Muscle of arm (tissue), 14 donors: Measurements from ENCODE around the gene CD81. TPM values are rescaled to one million over a fixed set of nuclear protein-coding genes. Genes with fewer than 3 reads are reported as not detected.
"Not testable (repeated sequence)": the region's sequence is repeated elsewhere in the genome, so short reads cannot be mapped to it uniquely, and the experiment has no call there.

ENCODE experiments used
- DNase-seq: peaks from one replicate; pipeline ENCODE4 v3.0.0-alpha.2; 2013
- long read RNA-seq, 11 donors: transcript quantifications; one replicate each; lab custom pipeline, GENCODE V29; 2026
- polyA plus RNA-seq, 12 donors: library from polyadenylated mRNA; unstranded; fragments of 120-200 nt; gene quantifications; one replicate each; pipeline ENCODE4 v1.2.1, GENCODE V29; 2013; ENCODE audit not compliant: insufficient read length in 12 of 12

Gene CD81, protein sequence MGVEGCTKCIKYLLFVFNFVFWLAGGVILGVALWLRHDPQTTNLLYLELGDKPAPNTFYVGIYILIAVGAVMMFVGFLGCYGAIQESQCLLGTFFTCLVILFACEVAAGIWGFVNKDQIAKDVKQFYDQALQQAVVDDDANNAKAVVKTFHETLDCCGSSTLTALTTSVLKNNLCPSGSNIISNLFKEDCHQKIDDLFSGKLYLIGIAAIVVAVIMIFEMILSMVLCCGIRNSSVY
- polyA plus RNA-seq: 100 to 1,000 TPM; 322 to 577 (median 435) TPM
- long read RNA-seq, donor 1, transcript CD81-201 (8 exons, 1,520 nt): major isoform, 172 of 275 reads
- long read RNA-seq, donor 1, transcript CD81-206 (2 exons, 898 nt): minor isoform, 5 of 275 reads
- long read RNA-seq, donor 1, transcript CD81-207 (6 exons, 890 nt): minor isoform, 7 of 275 reads
- long read RNA-seq, donor 1, transcript CD81-204 (5 exons, 940 nt): minor isoform, 8 of 275 reads
- long read RNA-seq, donor 1, partial matches to known transcripts: 83 of 275 reads
- long read RNA-seq, donor 1, other reads (novel, unspliced or antisense): 0 of 275 reads
- long read RNA-seq, donor 2, transcript CD81-201 (8 exons, 1,520 nt): major isoform, 431 of 572 reads
- long read RNA-seq, donor 2, transcript CD81-204 (5 exons, 940 nt): minor isoform, 20 of 572 reads
- long read RNA-seq, donor 2, partial matches to known transcripts: 93 of 572 reads
- long read RNA-seq, donor 2, other reads (novel, unspliced or antisense): 25 of 572 reads
- long read RNA-seq, donor 3, transcript CD81-207 (6 exons, 890 nt): minor isoform, 6 of 155 reads
- long read RNA-seq, donor 3, transcript CD81-201 (8 exons, 1,520 nt): major isoform, 127 of 155 reads
- long read RNA-seq, donor 3, partial matches to known transcripts: 12 of 155 reads
- long read RNA-seq, donor 3, other reads (novel, unspliced or antisense): 6 of 155 reads
- long read RNA-seq, donor 4, full-length matches to known transcripts: 100 of 168 reads
- long read RNA-seq, donor 4, partial matches to known transcripts: 68 of 168 reads
- long read RNA-seq, donor 4, other reads (novel, unspliced or antisense): 0 of 168 reads
- long read RNA-seq, donor 5: 0 reads
- long read RNA-seq, donor 6, transcript CD81-201 (8 exons, 1,520 nt): major isoform, 136 of 204 reads
- long read RNA-seq, donor 6, transcript CD81-207 (6 exons, 890 nt): minor isoform, 7 of 204 reads
- long read RNA-seq, donor 6, transcript CD81-204 (5 exons, 940 nt): minor isoform, 5 of 204 reads
- long read RNA-seq, donor 6, partial matches to known transcripts: 50 of 204 reads
- long read RNA-seq, donor 6, other reads (novel, unspliced or antisense): 0 of 204 reads
- long read RNA-seq, donor 7, transcript CD81-201 (8 exons, 1,520 nt): major isoform, 141 of 169 reads
- long read RNA-seq, donor 7, partial matches to known transcripts: 13 of 169 reads
- long read RNA-seq, donor 7, other reads (novel, unspliced or antisense): 7 of 169 reads
- long read RNA-seq, donor 8, transcript CD81-206 (2 exons, 898 nt): minor isoform, 7 of 577 reads
- long read RNA-seq, donor 8, transcript CD81-204 (5 exons, 940 nt): minor isoform, 36 of 577 reads
- long read RNA-seq, donor 8, transcript CD81-201 (8 exons, 1,520 nt): major isoform, 304 of 577 reads
- long read RNA-seq, donor 8, transcript CD81-207 (6 exons, 890 nt): minor isoform, 16 of 577 reads
- long read RNA-seq, donor 8, partial matches to known transcripts: 199 of 577 reads
- long read RNA-seq, donor 8, other reads (novel, unspliced or antisense): 11 of 577 reads
- long read RNA-seq, donor 9, transcript CD81-204 (5 exons, 940 nt): minor isoform, 17 of 261 reads
- long read RNA-seq, donor 9, transcript CD81-206 (2 exons, 898 nt): minor isoform, 11 of 261 reads
- long read RNA-seq, donor 9, transcript CD81-201 (8 exons, 1,520 nt): major isoform, 166 of 261 reads
- long read RNA-seq, donor 9, transcript CD81-207 (6 exons, 890 nt): minor isoform, 8 of 261 reads
- long read RNA-seq, donor 9, partial matches to known transcripts: 50 of 261 reads
- long read RNA-seq, donor 9, other reads (novel, unspliced or antisense): 8 of 261 reads
- long read RNA-seq, donor 10, full-length matches to known transcripts: 316 of 371 reads
- long read RNA-seq, donor 10, partial matches to known transcripts: 50 of 371 reads
- long read RNA-seq, donor 10, other reads (novel, unspliced or antisense): 5 of 371 reads
- long read RNA-seq, donor 11, full-length matches to known transcripts: 305 of 360 reads
- long read RNA-seq, donor 11, partial matches to known transcripts: 36 of 360 reads
- long read RNA-seq, donor 11, other reads (novel, unspliced or antisense): 19 of 360 reads

DNA sequence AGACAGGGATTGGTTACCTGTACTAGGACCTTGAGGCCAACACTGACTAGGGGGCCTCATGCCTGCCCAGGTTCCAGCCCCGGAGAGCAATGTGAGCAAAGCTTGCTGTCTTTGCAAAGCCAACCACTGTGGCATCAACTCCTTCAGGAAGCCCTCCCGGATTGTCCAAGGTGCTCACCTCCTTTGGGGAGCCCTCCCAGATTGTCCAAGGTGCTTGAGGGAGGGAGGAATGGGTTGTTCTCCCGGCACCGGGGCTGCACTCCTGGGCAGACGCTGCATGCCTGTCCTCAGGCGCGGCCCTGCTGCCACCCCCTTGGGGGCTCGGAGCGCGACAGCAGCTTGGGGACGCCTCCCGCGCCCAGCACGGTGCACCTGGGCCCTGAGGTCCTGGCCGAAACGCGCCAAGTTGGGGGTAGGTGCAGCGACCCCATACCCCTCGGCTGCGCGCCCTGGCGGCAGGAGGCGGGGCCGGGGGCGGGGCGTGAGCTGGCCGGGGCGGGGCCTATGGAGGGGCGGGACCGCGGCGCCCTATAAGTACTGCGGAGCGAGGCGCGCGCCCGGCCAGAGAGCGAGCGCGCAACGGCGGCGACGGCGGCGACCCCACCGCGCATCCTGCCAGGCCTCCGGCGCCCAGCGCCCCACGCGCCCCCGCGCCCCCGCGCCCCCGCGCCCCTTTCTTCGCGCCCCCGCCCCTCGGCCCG lies at the start of gene CD81:
Gene CD81, plus strand, starts transcription at position 560 of the 701 bp plus-strand sequence. CDS start 240 bp downstream, outside the sequence.
- no peak for DNase-seq

DNA sequence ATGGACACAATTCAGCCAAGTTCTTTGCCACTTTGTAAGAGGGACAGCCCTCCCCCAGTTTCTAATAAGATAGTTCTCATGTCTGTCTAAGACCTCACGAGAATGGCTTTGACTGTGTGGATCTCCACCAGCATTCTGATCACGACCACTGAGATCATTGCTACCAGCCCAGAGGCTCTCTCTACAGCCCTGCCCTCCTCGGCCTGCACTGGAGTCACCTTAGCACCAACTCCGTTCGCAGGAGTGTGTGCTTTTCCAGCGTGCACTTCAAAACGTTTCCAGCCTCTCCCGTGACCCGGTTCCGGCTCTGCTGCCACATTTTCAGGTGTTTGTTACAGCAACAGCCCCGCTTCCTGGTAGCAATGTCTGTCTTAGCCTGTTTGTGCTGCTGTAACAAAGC lies 49.1 kb upstream of the CD81 start:
- no peak for DNase-seq

DNA sequence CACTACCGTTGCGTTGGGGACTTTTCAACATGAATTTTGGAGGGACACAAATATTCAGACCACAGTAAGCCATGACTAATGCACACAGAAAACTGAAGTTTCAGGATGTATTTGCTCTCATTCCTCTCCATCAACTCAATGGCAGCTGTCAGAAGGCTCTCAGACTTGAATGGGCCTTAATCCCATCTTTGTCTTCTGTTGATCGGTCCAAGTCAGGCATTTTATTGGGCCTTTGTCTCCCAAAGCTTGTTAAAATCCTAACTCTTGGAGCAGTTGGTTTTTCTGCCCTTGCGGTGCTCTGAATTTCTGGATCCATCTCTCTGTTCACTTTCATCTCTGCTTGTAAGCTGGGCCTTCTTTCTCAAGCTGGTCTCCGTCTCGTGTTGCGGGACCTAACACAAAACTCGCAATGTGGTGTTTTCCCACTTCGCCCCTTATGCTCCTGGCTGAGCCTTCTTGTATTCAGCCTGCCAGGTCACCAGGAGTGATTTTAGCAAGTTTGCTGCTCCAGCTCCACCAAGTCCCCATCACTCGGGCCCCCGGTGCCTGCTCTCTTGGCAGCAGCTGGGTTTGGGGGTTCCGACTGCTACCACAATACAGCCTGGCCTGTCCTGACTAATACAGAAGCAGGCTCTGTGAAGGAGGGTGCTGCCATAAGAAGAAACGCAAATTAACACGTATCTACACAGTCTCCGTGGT lies 48.3 kb upstream of the CD81 start:
- no peak for DNase-seq

DNA sequence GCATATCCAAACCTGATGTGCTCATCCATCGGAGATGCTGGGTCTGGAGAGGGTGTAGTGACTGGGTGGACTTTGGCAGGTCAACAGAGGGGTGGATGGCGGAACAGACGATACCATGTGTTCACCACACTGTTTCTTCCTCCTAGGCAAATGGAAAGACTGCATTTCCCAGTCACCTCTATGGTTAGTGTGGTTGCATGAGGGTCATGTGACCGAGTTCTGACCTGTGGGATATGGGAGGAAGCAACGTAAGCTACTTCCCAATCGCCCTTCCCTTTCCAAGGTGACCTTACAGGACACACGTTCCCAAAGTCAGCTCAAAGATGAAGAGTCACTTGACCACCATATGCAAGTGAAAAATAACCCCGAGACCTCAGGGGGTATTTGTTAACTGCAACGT lies 47.6 kb upstream of the CD81 start:
- DNase-seq: no peak

DNA sequence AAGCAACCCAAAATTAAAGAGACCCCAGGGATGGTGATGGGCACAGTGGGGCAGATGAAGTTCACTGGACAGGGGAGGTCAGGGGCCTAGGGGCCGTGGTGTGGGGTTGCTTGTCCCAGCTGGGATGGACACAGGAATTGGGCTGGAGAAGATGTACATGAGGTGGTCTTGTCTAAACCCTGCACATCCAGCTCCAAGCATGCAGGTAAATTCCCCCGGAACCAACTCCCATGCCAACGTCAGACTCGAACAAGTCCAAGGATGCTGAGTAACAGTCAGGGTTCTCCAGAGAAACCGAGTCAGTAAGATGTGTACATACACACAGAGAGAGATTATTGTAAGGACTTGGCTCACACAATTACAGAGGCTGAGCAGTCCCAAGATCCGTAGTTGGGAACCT lies 46.4 kb upstream of the CD81 start:
- DNase-seq: no peak

DNA sequence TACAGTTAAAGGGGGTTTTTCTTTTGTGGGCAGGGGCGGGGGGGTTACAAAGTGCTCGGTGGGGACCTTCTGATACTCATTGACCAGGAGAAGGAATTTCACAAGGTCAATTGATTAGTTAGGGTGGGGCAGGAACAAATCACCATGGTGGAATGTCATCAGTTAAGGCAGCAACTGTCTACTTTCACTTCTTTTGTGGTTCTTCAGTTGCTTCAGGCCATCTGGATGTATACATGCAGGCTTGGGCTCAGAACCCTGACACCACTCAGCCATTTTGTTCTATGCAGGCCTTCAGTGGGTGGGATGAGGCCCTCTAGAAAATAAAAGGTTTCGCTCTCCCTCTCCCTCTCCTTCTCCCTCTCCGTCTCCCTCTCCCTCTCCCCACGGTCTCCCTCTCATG lies 45.7 kb upstream of the CD81 start:
- DNase-seq: no peak

DNA sequence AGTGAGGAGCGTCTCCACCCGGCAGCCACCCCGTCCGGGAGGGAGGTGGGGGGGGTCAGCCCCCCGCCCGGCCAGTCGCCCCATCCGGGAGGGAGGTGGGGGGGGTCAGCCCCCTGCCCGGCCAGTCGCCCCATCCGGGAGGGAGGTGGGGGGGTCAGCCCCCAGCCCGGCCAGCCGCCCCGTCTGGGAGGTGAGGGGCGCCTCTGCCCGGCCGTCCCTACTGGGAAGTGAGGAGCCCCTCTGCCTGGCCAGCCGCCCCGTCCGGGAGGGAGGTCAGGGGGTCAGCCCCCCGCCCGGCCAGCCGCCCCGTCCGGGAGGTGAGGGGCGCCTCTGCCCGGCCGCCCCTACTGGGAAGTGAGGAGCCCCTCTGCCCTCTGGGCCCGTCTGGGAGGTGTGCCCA lies 44.5 kb upstream of the CD81 start:
- not testable (repeated sequence) for DNase-seq

DNA sequence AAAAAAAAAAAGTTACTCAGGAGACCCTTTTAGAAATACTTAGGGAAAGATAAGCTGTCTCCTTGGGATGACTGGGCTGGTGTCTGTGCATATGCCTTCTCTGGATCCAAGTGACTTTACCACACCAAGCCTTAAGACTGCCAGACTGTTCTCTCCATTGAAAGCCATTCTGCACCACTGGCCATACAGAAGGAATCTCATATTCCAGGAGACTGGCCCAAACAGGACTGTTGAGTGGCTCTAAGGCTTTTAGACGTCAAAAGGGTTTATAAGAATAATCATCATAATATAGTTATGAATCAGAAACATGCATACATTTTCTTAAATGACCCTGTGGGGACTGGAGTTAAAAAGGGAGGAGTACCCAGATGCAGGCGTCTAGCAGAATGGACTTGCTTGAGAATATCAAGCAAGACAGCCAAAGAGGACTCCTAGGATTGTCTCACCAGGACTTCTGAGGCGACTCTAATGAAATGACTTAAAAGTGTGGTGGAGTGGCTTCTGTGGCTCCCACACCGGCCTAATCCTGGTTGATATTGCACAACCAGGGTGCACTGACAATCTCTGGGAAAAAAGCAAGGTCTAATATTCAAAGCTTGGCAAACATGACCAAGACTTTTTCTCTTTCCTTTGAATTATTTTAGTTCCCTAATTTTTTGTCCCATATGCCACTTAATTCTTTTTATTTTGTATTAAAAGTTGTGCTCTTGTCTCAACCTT lies 43.5 kb upstream of the CD81 start:
- DNase-seq: not testable (repeated sequence)

DNA sequence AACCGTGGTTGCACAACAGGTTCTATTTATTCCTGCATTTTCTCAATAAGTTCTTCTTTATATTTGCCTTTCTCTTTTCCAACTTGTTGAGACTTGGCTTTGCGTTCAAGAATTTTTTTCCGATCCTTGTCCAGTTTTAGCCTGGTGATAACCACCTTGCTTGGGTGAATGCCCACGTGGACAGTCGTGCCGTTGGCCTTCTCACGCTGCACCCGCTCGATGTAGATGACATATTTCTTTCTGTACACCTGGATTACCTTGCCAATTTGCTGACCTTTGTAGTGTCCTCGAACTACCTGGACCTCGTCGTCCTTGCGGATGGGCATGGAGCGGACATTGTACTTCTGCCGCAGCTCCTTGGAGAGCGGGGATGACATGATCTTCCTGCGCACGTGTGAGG lies 41.8 kb upstream of the CD81 start:
- not testable (repeated sequence) for DNase-seq

DNA sequence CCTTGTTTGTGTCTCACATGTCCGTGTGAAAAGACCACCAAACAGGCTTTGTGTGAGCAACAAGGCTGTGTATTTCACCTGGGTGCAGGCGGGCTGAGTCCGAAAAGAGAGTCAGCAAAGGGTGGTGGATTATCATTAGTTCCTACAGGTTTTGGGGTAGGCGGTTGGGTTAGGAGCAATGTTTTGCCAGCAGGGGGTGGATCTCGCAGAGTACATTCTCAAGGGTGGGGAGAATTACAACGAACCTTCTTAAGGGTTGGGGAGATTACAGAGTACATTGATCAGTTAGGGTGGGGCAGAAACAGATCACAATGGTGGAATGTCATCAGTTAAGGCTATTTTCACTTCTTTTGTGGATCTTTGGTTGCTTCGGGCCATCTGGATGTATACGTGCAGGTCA lies 38.4 kb upstream of the CD81 start:
- not testable (repeated sequence) for DNase-seq

DNA sequence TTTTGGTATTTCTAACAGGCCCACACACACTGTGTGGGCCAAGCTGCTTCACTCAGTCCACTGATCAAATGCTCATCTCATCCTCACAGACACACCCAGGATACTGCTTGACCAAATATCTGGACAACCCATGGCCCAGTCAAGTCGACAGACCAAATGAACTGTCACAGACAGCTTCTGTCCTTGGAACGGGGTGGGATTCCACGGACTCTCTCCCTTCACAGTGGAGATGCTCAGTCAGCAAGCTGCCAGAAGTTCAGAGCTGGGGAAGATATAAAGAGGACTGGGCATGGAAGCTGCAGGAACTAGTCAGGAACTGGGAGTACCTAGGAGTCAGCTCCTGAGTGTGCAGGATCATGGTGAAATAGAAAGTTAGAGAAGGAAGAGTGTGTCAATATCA lies 34.6 kb upstream of the CD81 start:
- no peak for DNase-seq

DNA sequence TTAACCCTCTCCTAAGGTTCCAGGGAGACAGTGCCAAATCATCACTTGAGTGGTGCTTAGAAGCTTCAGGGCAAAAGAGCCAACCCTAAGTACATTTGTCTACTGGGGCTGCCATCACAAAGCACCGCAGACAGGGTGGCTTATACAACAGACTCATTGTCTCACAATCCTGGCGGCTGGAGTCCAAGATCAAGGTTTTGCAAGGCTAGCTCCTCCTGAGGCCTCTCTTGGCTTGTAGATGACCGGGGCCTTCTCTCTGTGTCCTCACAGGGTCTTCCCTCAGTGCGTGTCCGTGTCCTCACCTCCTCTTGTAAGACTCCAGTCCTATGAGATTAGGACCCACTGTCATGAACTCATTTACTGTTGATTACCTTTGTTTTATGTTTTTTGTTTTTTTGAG lies 34.1 kb upstream of the CD81 start:
- DNase-seq: no peak

DNA sequence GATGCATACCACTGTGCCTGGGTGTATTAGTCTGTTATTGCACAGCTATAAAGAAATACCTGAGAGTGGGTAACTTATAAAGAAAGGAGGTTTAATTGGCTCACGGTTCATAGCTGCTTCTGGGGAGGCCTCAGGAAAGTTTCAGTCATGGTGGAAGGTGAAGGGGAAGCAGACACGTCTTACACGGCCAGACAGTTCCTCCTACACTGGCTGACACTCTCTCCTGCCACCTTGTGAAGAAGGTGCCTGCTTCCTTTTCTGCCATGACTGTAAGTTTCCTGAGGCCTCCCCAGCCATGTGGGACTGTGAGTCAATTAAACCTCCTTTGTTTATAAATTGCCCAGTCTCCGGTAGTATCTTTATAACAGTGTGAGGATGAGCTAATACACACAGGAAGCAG lies 33.6 kb upstream of the CD81 start:
- no peak for DNase-seq

DNA sequence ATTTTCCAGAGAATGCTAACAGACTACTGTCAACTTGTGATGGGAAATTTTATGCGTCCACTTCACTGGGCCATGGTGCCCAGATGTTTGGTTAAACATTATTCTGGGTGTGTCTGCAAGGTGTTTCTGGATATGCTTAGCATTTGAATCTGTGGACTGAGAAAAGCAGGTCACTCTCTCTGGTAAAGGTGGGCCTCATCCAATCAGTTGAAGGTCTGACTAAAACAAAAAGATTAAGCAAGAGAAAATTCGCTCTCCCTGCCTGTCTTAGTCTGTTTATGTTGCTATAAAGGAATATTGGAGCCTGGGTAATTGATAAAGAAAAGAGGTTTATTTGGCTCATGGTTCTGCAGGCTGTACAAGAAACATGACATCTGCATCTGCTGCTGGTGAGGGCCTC lies 32.1 kb upstream of the CD81 start:
- DNase-seq: no peak

DNA sequence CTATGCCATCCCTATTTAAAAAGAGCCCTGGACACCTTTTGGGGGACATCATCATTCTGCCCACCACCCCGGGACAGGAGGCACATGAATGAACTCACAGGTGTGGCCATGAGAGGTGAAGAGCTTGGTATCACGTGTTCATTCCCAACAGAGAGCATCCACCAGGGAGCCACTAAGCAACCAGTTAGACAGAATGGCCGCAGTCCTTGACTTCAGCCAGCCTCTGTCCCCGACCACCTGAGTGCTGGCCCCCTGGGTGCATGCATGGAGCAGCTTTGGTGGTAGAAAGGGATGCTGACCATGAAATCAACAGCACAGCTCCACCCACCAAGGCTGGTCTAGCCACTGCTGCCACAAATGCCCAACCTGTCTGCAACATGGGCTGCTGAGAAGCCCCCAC lies 31.1 kb upstream of the CD81 start:
- DNase-seq: no peak

DNA sequence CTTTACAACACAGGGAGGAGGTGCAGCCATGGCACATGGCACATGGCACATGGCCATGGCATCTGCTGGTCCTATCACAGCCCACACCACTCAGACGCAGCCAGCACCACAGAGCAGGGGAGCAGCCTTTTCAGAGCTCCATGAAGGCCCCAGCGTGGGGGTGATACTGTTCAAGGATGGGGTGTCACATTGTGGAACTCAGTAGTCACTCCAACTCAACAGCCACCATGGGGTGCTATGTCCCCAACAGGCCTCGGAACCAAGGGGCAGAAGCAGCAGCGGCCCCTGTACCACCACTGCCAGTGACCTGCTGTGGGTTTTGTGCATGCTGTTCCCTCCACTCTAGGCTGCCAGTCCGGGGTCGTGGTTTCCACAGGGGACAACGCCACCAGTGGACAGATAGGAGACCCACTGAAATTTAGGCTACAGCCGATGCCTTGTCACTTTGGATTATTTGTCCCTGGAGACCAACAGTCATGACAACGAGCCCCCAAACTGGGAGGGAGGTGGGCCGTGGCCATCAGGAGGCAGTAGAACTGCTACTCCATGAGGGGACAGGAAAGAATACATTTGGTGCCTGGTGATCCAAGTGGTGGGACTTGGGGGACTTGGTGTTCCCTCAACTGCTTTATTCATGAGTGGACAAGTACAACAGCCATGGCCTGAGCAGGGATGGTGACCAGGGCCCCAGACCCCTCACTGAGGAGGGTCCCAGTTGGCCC lies 30.4 kb upstream of the CD81 start:
- DNase-seq: no peak

DNA sequence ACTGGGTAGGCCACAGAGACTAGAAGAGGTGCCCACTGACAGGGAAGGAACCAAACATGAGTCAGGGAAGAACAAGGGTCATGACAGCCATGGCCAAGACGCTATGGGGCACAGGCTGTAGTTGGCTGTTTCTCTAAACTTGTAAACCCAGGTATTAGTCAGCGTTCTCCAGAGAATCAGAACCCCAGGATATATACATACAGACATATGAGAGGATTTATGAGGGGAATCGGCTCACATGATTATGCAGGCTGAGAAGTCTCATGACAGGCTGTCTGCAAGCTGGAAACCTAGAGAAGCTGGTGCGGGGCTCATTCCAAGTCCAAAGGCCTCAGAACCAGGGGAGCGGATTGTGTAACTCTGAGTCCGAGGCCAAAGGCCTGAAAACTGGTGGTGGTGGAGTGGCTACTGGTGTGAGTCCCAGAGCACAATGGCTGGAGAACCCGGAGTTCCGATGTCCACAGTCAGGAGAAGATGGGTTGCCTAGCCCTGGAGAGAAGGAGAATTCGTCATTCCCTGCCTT lies 29.7 kb upstream of the CD81 start:
- no peak for DNase-seq
